Esophagus muscularis mucosa (tissue), 4 donors: ENCODE measurements around the gene CCBE1. TPM values are rescaled to one million over a fixed set of nuclear protein-coding genes. Genes with fewer than 3 reads are reported as not detected.

ENCODE experiments used
- DNase-seq: peaks from one replicate; pipeline ENCODE4 v3.0.0-alpha.2; 2017; ENCODE audit errors: extremely low spot score
- H3K27ac ChIP-seq, 4 donors: fragments of 200-600 bp; sonication (generic); replicated peaks in 1 of 4; 1 replicate in 3 of 4; 2 replicates in 1 of 4; pipeline ENCODE4 v1.5.1; 2016 to 2019; ENCODE audit warnings: mild to moderate bottlenecking in 1 of 4
- H3K27me3 ChIP-seq, 4 donors: fragments of 200-600 bp; sonication (generic); one replicate each; pipeline versions ENCODE4 v1.5.1 to v1.6.0; 2016 to 2019
- H3K36me3 ChIP-seq, 4 donors: fragments of 200-600 bp; sonication (generic); one replicate each; pipeline ENCODE4 v1.5.1; 2016 to 2019
- H3K4me1 ChIP-seq, 4 donors: fragments of 200-600 bp; sonication (generic); one replicate each; pipeline ENCODE4 v1.5.1; 2016 to 2019
- H3K4me3 ChIP-seq, 4 donors: fragments of 200-600 bp; sonication (generic); 1 replicate in 2 of 4; 2 replicates in 2 of 4; pipeline ENCODE4 v1.5.1; 2016 to 2019; ENCODE audit warnings: mild to moderate bottlenecking in 4 of 4, moderate library complexity in 1 of 4
- H3K9me3 ChIP-seq, 4 donors: fragments of 200-600 bp; sonication (generic); 1 replicate in 3 of 4; 2 replicates in 1 of 4; pipeline ENCODE4 v1.5.1; 2016 to 2019
- CTCF ChIP-seq, 3 experiments: fragments of 200-600 bp in 2 of 3; fragments of 450-650 bp in 1 of 3; sonication (generic) in 2 of 3; IDR thresholded peaks; one replicate each; pipeline ENCODE4 v1.5.1; 2017 to 2019; ENCODE audit warnings: antibody characterized with exemption in 3 of 3, mild to moderate bottlenecking in 2 of 3, moderate library complexity in 1 of 3
- EP300 ChIP-seq: sonication (generic); formaldehyde crosslinking; IDR thresholded peaks from one replicate; pipeline ENCODE4 v1.6.1; 2017; ENCODE audit warnings: antibody characterized with exemption
- POLR2A ChIP-seq: fragments of 450-650 bp; IDR thresholded peaks from one replicate; pipeline ENCODE4 v1.6.1; 2017; ENCODE audit warnings: antibody characterized with exemption, moderate library complexity, mild to moderate bottlenecking, low read depth
- POLR2AphosphoS5 ChIP-seq, 2 donors: sonication (generic); formaldehyde crosslinking; IDR thresholded peaks; one replicate each; pipeline ENCODE4 v1.6.1; 2017; ENCODE audit warnings: antibody characterized with exemption in 2 of 2
- WGBS: methylation state at CpG from one replicate; pipeline ENCODE4 v1.1.5; 2018; 5-methylcytosine and 5-hydroxymethylcytosine counted together
- intact Hi-C: fragments of 100-400 bp; cut with DNase I; formaldehyde crosslinking; loops from one replicate; pipeline ENCODE4 v1.15.1; 2023
- total RNA-seq, 4 donors: library from RNA; depleted of rRNA; stranded (reverse); fragments of >200 nt; gene quantifications; one replicate each; pipeline versions ENCODE4 v1.1.0 to v1.2.1, GENCODE V29; 2016

CCBE1 gene
- total RNA-seq, 4 donors from 2014 or later = 1.6 to 11.1 (median 2.7) TPM

- no peak overlapping the region for H3K4me3 ChIP-seq
- H3K36me3 ChIP-seq = no peaks in the 10 kb centered on the region
- WGBS = 98% methylated on average over 2 of the region's 2 CpGs
- no peak for TF ChIP-seq POLR2A
- no peak for TF ChIP-seq CTCF (IDR thresholded peaks at IDR 0.05)
- no peak for TF ChIP-seq POLR2AphosphoS5 (IDR thresholded peaks at IDR 0.05)
- TF ChIP-seq EP300 = no peak
- H3K27me3 ChIP-seq = no peaks in the 10 kb centered on the region
- no peak overlapping the region for H3K27ac ChIP-seq
- DNase-seq = no peak
- intact Hi-C loops = no loop called here
- no peaks in the 10 kb centered on the region for H3K4me1 ChIP-seq
- H3K9me3 ChIP-seq = no peaks in the 10 kb centered on the region
Observed at GRCh38 chr18:59479776-59480175, 217.4 kb downstream of the CCBE1 start.

- H3K4me3 ChIP-seq = no peak overlapping the region
- H3K36me3 ChIP-seq = no peaks in the 10 kb centered on the region
- H3K27me3 ChIP-seq = no peaks in the 10 kb centered on the region
- H3K9me3 ChIP-seq = no peaks in the 10 kb centered on the region
- no peak overlapping the region for H3K27ac ChIP-seq
- DNase-seq = no peak
- intact Hi-C loops = no loop called here
- no peak for TF ChIP-seq POLR2AphosphoS5 (IDR thresholded peaks at IDR 0.05)
- no peak for TF ChIP-seq CTCF (IDR thresholded peaks at IDR 0.05)
- no peak for TF ChIP-seq EP300
- 91% methylated on average over 3 of the region's 3 CpGs for WGBS
- no peaks in the 10 kb centered on the region for H3K4me1 ChIP-seq
Observed at GRCh38 chr18:59478591-59478990, 218.6 kb downstream of the CCBE1 start.

- intact Hi-C loops = no loop called here
Observed at GRCh38 chr18:59477849-59478248, 219.4 kb downstream of the CCBE1 start.

GRCh38 chr18:59470561-59471121 is 226.6 kb downstream of the CCBE1 start:
- H3K27ac ChIP-seq = no peak overlapping the region
- intact Hi-C loops = no loop called here
- H3K4me3 ChIP-seq = no peak overlapping the region
- no peaks in the 10 kb centered on the region for H3K36me3 ChIP-seq
- WGBS = 36% methylated on average over 8 of the region's 8 CpGs
- peaks cover 7 to 16% (median 10%) of the 10 kb centered on the region in 4 donors for H3K4me1 ChIP-seq
- no peaks in the 10 kb centered on the region for H3K27me3 ChIP-seq
- TF ChIP-seq CTCF (IDR thresholded peaks at IDR 0.05) = no peak
- no peak for TF ChIP-seq EP300
- TF ChIP-seq POLR2A = no peak
- no peak for TF ChIP-seq POLR2AphosphoS5 (IDR thresholded peaks at IDR 0.05)
- H3K9me3 ChIP-seq = no peaks in the 10 kb centered on the region
- DNase-seq = no peak

More at GRCh38 chr18:59477849-59478248, 219.4 kb downstream of the CCBE1 start:
- no peak overlapping the region for H3K27ac ChIP-seq
- no peaks in the 10 kb centered on the region for H3K9me3 ChIP-seq
- H3K36me3 ChIP-seq = no peaks in the 10 kb centered on the region
- no peak overlapping the region for H3K4me3 ChIP-seq
- H3K27me3 ChIP-seq = no peaks in the 10 kb centered on the region
- WGBS = 93% methylated on average over 2 of the region's 2 CpGs
- TF ChIP-seq EP300 (no peak), CTCF (IDR thresholded peaks at IDR 0.05) (no peak), POLR2AphosphoS5 (IDR thresholded peaks at IDR 0.05) (no peak), POLR2A (no peak)
- H3K4me1 ChIP-seq = no peaks in the 10 kb centered on the region
- no peak for DNase-seq
